Stimulated activated CD4-positive, alpha-beta T cell treated with anti-CD3 and anti-CD28 coated beads, Interleukin-2, amount 100 ng/mL, for 48 hours (primary cell): ENCODE data around the gene RIPK1.
"Not testable (repeated sequence)": the region's sequence is repeated elsewhere in the genome, so short reads cannot be mapped to it uniquely, and the experiment has no call there.

Experiments
- DNase-seq, 2 donors: peaks; one replicate each; pipeline ENCODE4 v3.0.0-alpha.2; 2020

Gene RIPK1

DNA sequence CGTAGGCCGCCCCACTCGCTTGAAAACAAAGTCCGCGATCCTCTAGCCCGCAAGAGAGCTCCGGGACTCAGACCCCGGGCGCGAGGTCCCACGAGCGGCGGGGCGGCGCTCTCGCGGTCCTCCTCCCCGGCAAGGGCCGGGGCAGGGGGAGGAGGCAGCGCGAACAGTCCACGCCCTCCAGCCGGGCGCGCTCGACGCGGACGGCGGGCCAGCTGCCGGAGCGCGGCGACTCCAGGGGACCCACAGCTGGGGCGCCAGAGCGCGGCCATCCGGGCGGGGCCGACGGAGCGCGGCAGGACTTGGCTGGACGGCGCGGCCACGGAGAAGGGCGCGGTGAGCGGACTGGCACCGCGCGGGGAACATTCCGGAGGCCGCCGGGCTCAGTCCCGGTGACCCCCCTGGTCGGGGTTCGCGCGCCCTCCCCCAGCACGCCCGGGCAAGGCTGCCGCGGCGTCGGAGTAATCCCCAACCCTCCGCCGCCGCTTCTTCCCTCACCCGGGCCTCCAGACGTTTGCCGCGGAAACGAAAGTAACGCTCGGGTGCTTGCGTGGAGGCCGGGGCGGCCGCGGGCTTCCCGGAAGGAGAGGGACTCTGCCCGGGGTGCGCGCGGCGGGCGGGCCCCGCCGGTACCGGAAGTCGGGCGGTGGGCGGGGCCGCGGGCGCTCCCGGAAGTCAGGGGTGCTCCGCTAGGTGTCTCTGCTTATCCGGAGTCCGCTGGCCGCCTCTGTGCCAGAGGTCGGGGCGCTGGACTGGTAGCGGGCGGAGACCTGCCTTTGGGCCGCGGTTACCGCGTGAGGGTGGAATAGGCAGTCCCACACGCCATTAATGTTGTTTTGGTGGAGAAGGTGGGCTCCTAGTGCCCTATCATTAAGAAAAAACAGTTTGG, at the start of gene RIPK1:
Gene RIPK1 (plus strand): TSS at position 166 of the 886 bp plus-strand sequence. CDS start 8,330 bp downstream, outside the sequence.
- peak; percentile 93 to 95 for DNase-seq

DNA sequence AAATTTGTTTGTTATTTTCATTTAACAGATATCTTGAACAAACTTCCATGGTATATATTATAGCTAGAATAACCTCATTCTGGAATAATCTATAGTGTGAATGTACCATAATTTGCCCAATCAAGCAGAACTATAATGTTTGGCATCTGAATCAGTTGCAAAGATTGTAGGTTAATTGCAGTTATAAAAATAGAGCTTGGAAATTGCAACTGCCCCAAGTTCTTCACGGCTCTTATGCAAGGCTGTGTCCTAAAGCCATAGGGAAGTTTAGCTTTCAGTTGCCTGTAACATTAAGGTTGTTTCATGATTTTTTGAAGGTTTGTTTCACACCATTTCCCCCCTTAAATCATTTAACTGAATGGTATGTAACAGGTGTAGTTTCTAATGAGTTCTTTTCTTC, 49.2 kb upstream of the RIPK1 start:
- no peak for DNase-seq

DNA sequence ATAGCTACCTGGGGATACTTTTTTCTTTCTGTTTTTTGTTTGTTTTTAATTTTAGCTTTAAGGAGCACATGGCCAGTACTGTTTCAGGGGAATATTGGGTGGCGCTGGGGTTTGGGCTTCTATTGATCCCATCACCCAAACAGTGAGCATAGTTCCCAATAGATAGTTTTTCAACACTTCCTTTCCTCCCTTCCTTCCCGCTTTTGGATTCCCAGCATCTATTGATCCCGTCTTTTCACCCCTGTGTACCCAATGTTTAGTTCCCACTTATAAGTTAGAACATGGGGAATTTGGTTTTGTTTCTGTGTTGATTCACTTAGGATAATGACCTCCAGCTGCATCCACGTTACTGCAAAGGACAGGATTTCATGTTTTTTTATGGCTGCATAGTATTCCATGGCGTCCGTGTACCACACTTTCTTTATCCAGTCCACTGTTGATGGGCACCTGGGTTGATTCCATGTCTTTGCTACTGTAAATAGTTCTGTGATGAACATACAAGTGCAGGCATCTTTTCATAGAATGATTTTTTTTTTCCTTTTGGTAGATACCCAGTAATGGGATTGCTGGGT, 48.5 kb upstream of the RIPK1 start:
- no peak for DNase-seq

GRCh38 chr6:3020976-3021598, 47.2 kb upstream of the RIPK1 start:
- DNase-seq = not testable (repeated sequence)

- peak; percentile 15 to 33 for DNase-seq
These were observed 45.3 kb upstream of the RIPK1 start for GRCh38 chr6:3022765-3023662.

DNA sequence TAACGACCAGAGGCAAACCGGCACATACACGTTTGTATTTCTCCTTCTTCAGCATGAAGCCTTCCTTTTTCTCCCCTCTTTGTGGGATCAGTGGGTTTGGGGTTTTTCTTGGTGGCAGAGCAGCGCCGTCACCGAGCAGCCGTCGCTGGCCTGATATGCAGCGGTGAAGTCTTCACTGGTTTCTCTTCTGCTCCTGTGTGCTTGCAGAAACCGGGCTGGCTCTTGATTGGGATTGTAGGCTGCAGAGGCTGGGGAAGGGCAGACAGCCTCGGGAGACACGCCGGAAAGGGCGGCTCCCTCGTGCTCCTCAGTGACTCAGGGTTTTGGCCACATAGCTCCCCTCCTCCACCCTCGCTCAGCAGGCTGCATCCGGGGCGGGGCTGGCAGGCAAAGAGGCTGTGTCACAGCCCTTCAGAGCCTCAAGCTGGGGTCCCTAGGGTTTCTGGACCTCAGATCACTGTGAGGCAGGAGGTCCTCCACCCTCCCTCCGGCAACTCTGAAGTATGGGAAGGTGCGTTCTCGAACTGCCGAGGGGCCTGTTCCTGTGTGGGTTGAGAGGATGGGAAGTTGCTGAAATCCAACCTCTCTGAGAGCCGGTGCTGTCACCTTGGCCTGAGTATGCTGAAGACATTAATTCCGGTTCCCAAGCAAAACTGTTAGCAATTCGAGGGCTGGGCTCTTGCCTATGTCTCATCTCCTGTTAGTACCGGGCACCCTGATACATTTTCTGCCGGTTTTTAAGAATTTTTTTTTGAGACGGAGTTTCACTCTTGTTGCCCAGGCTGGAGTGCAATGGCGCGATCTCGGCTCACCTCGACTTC, 44.4 kb upstream of the RIPK1 start:
- DNase-seq = peak; percentile 82 to 84

DNA sequence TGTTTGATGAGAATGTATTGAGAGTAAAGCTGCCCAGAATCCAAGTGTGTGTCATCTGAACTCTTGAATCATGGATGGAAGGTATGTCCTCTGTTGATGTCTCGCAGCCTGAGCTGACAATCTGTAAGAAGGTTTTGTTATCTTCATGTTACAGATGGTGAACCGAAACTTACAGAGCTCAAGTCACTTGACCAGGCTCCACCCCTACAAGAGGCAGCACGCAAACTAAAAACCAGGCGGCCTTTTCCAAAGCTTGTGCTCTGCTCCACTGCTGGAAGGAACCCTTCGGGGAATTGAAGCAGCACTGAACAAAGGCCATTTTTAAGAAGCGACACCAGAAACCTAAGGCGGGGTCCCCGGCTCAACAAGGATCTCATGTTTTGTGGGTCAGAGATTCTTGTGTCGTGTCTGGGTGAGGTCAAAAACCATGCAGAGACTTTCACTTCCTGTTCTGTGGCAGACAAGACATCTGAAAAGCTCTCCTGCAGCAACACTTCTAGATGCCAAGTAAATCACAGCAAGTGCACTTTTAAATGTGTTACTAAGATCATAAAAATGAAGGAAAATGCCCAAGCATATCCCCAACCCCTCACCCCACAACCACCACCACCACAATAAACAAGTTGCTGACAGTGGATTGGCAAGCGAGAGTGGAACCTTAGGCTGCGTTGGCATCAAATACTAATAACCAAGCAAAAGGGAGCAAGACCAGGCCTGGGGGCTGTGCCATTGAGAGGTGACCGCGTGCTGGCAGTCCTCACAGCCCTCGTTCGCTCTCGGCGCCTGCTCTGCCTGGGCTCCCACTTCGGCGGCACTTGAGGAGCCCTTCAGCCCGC, 41.3 kb upstream of the RIPK1 start:
- DNase-seq = no peak

- DNase-seq = not testable (repeated sequence)
These were observed 40.1 kb upstream of the RIPK1 start for GRCh38 chr6:3028156-3028555.

DNA sequence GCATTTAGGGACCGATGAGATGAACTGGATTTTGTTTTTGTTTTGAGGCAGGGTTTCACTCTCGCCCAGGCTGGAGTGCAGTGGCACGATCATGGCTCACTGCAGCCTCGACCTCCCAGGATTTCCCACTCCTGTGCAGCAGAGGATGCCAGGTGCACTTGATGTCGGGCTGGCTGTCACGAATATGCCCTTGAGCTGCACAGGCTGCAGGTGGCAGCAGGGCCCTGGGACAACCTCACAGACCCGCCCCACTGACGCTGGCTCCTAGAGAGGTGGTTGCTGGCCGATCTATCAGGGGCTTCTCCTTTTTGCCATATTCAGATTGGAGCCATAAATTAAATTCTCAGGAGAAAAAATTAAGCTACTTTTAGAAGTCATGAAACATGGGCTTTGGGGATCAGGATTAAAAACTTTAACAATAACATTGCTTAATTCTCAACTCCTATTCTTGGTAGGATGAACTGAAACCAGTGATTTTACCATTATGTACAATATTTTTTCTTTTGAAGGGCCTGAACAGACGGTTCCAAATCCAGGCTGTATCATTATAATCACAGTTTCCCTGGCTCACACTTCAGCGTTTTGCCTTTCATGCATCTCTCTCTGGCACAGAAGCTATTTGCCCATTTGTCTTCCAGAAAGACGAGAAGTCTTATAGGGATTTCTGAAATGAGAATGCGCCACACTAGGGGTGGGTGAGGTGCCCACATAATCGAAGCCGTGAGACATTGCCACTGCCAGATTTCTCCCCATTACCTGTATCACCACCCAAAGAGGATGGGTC, 36.2 kb upstream of the RIPK1 start:
- DNase-seq = no peak

DNA sequence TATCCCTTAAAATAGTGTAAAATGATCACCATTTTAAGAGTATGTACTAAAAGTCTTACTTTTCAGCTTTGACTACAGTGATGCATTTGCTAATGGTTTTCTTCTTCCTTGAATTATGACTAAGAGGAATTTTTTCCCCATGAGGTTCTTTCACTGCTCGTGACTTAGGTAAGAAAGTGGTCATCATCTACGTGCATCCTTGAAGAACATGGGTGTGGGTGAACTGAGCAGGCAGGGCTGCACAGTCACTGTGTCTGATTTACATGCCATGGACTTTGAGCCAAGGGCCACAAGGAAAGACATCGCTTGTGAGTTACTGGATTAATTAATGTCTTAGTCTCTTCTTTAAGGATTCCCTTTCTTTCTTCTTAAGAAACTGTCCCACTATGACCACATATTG, 35.3 kb upstream of the RIPK1 start:
- no peak for DNase-seq

DNA sequence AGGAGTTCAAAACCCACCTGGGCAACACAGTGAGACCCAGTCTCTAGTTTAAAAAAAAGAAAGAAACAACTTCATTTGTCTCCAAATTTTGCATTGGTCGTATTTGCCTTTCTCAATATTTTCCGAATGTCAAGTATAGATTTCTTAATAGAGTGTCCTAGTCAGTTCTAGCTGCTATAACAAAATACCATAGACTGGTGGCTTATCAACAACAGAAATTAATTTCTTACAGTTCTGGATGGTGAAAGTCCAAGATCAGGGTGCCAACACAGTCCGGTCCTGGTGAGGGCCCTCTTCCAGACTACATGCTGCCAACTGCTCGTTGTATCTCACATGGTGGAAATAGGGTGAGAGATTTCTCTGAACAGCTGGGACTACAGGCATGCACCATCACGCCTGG, 34.6 kb upstream of the RIPK1 start:
- no peak for DNase-seq

DNA sequence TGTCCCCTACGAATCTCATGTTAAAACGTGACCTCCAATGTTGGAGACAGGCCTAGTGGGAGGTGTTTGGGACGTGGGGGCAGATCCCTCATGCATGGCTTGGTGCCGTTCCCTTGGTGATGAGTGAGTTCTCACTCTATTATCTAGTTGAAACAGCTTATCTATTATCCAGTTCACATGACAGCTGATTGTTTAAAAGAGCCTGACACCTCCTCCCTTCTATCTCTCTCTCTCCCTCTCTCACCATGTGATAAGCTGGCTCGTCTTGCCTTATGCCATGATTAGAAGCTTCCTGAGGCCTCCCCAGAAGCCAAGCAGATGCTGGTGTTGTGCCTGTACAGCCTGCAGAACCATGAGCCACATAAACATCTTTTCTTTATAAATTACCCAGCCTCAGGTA, 32.9 kb upstream of the RIPK1 start:
- no peak for DNase-seq

GRCh38 chr6:3036861-3037637, 31.2 kb upstream of the RIPK1 start:
- no peak for DNase-seq

DNA sequence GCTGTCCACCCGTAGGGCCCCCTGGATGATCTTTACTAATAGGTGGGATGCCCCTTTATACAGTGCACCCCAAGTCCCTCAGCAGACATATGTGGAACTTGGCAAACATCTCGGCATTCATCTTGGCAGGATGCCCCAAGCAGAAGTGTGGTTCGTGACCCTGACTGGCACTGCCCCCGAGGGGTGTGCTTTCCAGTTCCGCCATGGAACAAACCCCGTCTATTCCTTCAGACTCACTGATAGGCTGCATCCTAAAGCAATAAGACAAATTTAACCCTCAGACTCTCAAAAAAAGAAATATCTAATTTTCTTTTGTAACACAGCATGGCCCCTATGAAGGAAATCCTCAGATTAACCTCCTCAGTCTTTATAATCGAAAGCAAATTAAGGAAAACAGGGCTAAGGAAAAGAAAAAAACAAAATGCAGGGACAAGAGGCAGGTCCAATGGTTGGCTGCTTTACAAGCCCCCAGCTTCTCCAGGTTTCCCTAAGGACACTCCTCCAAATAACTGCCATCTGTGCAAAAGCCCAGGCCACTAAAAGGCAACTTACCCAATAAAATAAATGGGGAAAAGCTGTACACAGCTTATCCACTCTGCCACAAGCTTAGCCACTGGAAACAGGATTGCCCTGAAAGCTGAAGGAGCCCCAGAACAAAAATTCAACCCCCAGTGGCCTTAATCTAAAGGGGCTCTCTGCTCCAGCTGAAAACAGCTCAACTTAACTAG, 30.5 kb upstream of the RIPK1 start:
- DNase-seq = no peak

DNA sequence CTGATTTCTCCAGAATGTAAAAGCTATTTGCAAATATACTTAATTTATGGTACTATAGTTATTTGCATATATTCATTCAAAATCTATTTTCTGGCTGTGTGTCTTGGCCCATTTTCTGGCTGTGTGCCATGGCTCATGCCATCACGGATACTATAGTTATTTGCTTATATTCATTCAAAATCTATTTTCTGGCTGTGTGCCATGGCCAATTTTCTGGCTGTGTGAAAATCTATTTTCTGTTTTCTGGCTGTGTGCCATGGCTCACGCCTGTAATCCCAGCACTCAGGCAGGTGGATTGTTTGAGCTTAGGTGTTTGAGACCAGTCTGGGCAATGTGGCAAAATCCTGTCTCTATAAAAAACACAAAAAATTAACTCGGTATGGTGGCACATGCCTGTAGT, 28.9 kb upstream of the RIPK1 start:
- no peak for DNase-seq

- DNase-seq = no peak
These were observed 27.1 kb upstream of the RIPK1 start for GRCh38 chr6:3041147-3041546.

GRCh38 chr6:3041606-3042005, 26.7 kb upstream of the RIPK1 start:
- DNase-seq = no peak

GRCh38 chr6:3045369-3045768, 22.9 kb upstream of the RIPK1 start:
- no peak for DNase-seq

DNA sequence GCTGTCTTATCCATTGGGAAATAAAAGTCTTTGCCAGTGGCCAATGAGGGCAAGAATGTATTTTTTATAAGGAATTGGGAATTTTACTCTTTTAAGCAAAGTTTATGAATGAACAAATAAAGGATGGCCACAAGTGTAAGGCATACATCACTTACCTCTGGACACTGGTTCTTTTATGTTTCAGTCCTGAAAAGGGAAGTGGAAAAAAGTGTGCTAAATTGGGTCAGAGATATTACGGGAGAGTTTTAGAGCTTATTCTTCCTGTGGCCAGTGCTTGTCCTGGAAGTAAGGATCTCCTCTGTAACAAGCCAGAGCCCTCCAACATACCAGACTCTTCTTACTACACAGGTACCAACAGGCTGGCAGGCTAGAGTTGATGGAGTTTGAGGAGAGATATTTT, 22.5 kb upstream of the RIPK1 start:
- DNase-seq = no peak
